Adrenal gland (tissue), 5 donors: ENCODE results near the gene GOLGA6L7.
"Not testable (repeated sequence)": the region's sequence is repeated elsewhere in the genome, so short reads cannot be mapped to it uniquely, and the experiment has no call there.

ENCODE experiments used
- CTCF ChIP-seq, 6 experiments: fragments of 450-650 bp in 4 of 6; fragments of 200-600 bp in 2 of 6; sonication (generic) in 1 of 6; IDR thresholded peaks; 1 replicate in 5 of 6; 2 replicates in 1 of 6; pipeline versions ENCODE4 v1.5.1 to v1.8.0; 2016 to 2021; ENCODE audit warnings: antibody characterized with exemption in 6 of 6, mild to moderate bottlenecking in 2 of 6, moderate library complexity in 1 of 6
- POLR2A ChIP-seq, 2 donors: fragments of 450-650 bp; IDR thresholded peaks; one replicate each; pipeline ENCODE4 v1.6.1; 2017; ENCODE audit warnings: antibody characterized with exemption in 2 of 2, mild to moderate bottlenecking in 2 of 2, moderate library complexity in 1 of 2
- donor health status: DM: no; HTN: no; CAD: no.

- TF ChIP-seq CTCF, POLR2A (IDR thresholded peaks at IDR 0.05): not testable (repeated sequence)
These were observed 48.1 kb downstream of the GOLGA6L7 start for GRCh38 chr15:28800366-28800765.
